ENCODE measurements around the gene SLC22A8.
"Not testable (repeated sequence)": the region's sequence is repeated elsewhere in the genome, so short reads cannot be mapped to it uniquely, and the experiment has no call there.

- not testable (repeated sequence) for TF ChIP-seq ZNF274 (IDR thresholded peaks at IDR 0.05; ENCODE audit: low read depth, low read length); YY1 (IDR thresholded peaks at IDR 0.05; ENCODE audit: insufficient read depth, insufficient read length)
Measured at GRCh38 chr11:63046203-63046602, 30.6 kb upstream of the SLC22A8 start.
